H1 (cell line): ENCODE measurements around the gene GINS2. TPM values are rescaled to one million over a fixed set of nuclear protein-coding genes. Genes with fewer than 3 reads are reported as not detected.

Experiments
- ATF3 ChIP-seq: IDR thresholded peaks from 2 replicates; pipeline ENCODE4 v1.6.1; 2011; ENCODE audit warnings: low read depth, mild to moderate bottlenecking, low read length; ENCODE audit not compliant: insufficient read depth
- BCL11A ChIP-seq, 2 experiments: IDR thresholded peaks; one replicate each; pipeline ENCODE4 v1.6.1; 2011; ENCODE audit warnings: low read depth in 2 of 2, low read length in 2 of 2, mild to moderate bottlenecking in 2 of 2
- BRCA1 ChIP-seq: IDR thresholded peaks from 2 replicates; pipeline ENCODE4 v1.6.1; 2012; ENCODE audit warnings: low read depth, low read length, improper control_type of control experiment
- EGR1 ChIP-seq: IDR thresholded peaks from 2 replicates; pipeline ENCODE4 v1.6.1; 2011; ENCODE audit warnings: low read depth, low read length, borderline replicate concordance
- MAFK ChIP-seq: IDR thresholded peaks from 2 replicates; pipeline ENCODE4 v1.6.1; 2012; ENCODE audit warnings: low read depth, mild to moderate bottlenecking, improper control_type of control experiment, low read length
- NRF1 ChIP-seq: IDR thresholded peaks from 2 replicates; pipeline ENCODE4 v1.6.1; 2011; ENCODE audit warnings: mild to moderate bottlenecking, low read depth, low read length, improper control_type of control experiment
- SP4 ChIP-seq: IDR thresholded peaks from 2 replicates; pipeline ENCODE4 v1.6.1; 2012; ENCODE audit warnings: low read length, inconsistent platforms
- SUZ12 ChIP-seq: fragments of 200-600 bp; sonication (generic); IDR thresholded peaks from 2 replicates; pipeline ENCODE4 v1.6.1; 2012; ENCODE audit warnings: mild to moderate bottlenecking, inconsistent platforms, low read length, moderate library complexity, mixed read lengths
- TCF12 ChIP-seq: IDR thresholded peaks from 2 replicates; pipeline ENCODE4 v1.6.1; 2011; ENCODE audit warnings: low read depth, mild to moderate bottlenecking, low read length
- TEAD4 ChIP-seq: IDR thresholded peaks from 2 replicates; pipeline ENCODE4 v1.6.1; 2012; ENCODE audit warnings: low read depth, low read length, inconsistent platforms, mixed read lengths
- polyA plus RNA-seq, 7 experiments: library from polyadenylated mRNA; depleted of rRNA in 3 of 7; stranded (reverse) in 5 of 7; unstranded in 2 of 7; fragments of >200 nt in 5 of 7; fragments of 200-250 nt in 2 of 7; gene quantifications; 1 replicate in 5 of 7; 2 replicates in 1 of 7; 4 replicates in 1 of 7; pipeline versions ENCODE4 v1.2.1 to v1.2.3, GENCODE V29; 2011 to 2013; ENCODE audit warnings: missing spikeins in 2 of 7, mixed read lengths in 2 of 7
- total RNA-seq: library from RNA; stranded (reverse); fragmentation: NEBNext Ultra II Directional; extraction: Animal tissue kit (Norgen Biotek cat#: 25700); gene quantifications from 2 replicates; pipeline ENCODE4 v1.2.1, GENCODE V29; 2021

The GINS2 gene
- total and polyA plus RNA-seq, 2 of the 8 experiments (the other 6 are each of a cell fraction or from before 2014, with no cell fraction given) = 29.4 to 59.1 TPM

DNA sequence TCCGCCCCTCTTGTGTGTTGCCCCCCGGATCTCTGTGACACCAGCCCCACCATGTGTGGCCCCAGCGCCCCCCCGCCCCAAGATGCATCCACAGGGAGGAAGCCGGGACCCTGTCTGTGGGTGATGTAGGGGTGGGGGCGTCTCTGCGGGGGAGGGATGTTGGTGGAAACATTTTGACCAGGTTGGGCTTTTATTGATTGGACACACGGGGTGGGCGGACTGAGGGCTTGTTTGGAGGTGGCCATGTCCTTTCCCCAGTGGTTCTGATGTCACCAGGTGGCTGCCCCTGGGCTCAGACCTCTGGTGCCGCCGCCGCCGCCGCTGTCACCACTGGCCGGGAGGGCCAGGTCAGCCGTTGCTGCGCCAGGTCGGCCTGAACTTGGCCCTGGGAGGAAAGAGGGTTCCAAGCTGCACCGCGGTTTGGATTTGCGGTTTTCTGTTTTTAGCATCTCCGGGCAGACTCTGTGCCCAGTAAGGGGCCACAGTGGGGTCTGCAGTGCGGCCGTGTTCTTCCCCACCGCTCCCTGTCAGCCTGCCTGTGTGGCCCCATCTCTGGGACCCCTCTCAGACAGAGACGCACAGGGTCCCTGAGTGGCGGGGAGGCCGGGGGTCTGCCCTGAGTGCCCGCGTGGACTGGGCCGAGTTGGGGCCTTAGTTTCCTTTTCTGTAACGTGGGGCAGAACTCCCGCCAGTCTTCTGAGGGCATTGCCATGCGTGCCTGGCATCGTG lies 55.9 kb downstream of the GINS2 start (continued):
- TF ChIP-seq MAFK = no peak
- no peak for TF ChIP-seq BCL11A (IDR thresholded peaks at IDR 0.05; ENCODE audit: low read depth in 2 of 2, low read length in 2 of 2)
- TF ChIP-seq SP4 = no peak
- no peak for TF ChIP-seq EGR1
- TF ChIP-seq BRCA1 = no peak
- no peak for TF ChIP-seq TCF12
- no peak for TF ChIP-seq ATF3
- no peak for TF ChIP-seq TEAD4
- TF ChIP-seq SUZ12 = no peak
- no peak for TF ChIP-seq NRF1
